B cell (primary cell): ENCODE results near the gene SMIM1. TPM values are rescaled to one million over a fixed set of nuclear protein-coding genes. Genes with fewer than 3 reads are reported as not detected.

Source experiments
- ATAC-seq: fragments of 200-7000 bp; cut with Tn5 transposase; one replicate; pipeline ENCODE4 v1.10.0; 2021; ENCODE audit warnings: low read depth, mild to moderate bottlenecking, moderate number of reproducible peaks, moderate library complexity
- CTCF ChIA-PET: fragments of 350-600 bp; sonication (Branson Sonifier 250); formaldehyde crosslinking; loops from one replicate; lab custom pipeline; 2021; ENCODE audit warnings: antibody characterized with exemption, inconsistent platforms; lab: Charles Lee
- POLR2A ChIA-PET: fragments of 350-600 bp; sonication (Branson Sonifier 250); formaldehyde crosslinking; loops from one replicate; lab custom pipeline; 2021; ENCODE audit warnings: antibody characterized with exemption; lab: Charles Lee
- DNase-seq: peaks from one replicate; pipeline ENCODE4 v3.0.0; 2013
- H2AFZ ChIP-seq: 2 replicates; pipeline ENCODE4 v1.6.1; 2012; ENCODE audit warnings: mild to moderate bottlenecking, low read depth, low read length; ENCODE audit not compliant: insufficient read depth, poor library complexity, severe bottlenecking
- H3K27ac ChIP-seq, 2 donors: 1 replicate in 1 of 2; 2 replicates in 1 of 2; pipeline ENCODE4 v1.5.1; 2012 to 2013; ENCODE audit warnings: low read length in 2 of 2, mild to moderate bottlenecking in 2 of 2, moderate library complexity in 1 of 2
- H3K27me3 ChIP-seq, 4 experiments: fragments of 200-600 bp in 1 of 4; sonication (generic) in 1 of 4; replicated peaks in 1 of 4; 1 replicate in 2 of 4; 2 replicates in 2 of 4; pipeline versions ENCODE4 v1.6.1 to v1.7.0; 2013 to 2016; ENCODE audit warnings: low read length in 3 of 4, mild to moderate bottlenecking in 2 of 4, mixed read lengths in 1 of 4, moderate library complexity in 1 of 4; ENCODE audit not compliant: insufficient read depth in 4 of 4, control insufficient read depth in 3 of 4; ENCODE audit errors: control extremely low read depth in 1 of 4
- H3K36me3 ChIP-seq, 2 experiments: replicated peaks in 1 of 2; 1 replicate in 1 of 2; 2 replicates in 1 of 2; pipeline versions ENCODE4 v1.6.1 to v1.7.1; 2013; ENCODE audit warnings: low read length in 1 of 2; ENCODE audit not compliant: insufficient read depth in 2 of 2, control insufficient read depth in 1 of 2; ENCODE audit errors: control extremely low read depth in 1 of 2, extremely low read depth in 1 of 2
- H3K4me1 ChIP-seq, 2 donors: fragments of 200-600 bp in 1 of 2; sonication (generic) in 1 of 2; 1 replicate in 1 of 2; 2 replicates in 1 of 2; pipeline versions ENCODE4 v1.5.1 to v1.6.1; 2013 to 2017; ENCODE audit warnings: low read length in 2 of 2; ENCODE audit not compliant: control insufficient read depth in 2 of 2, insufficient read depth in 2 of 2
- H3K4me2 ChIP-seq: replicated peaks from 2 replicates; pipeline ENCODE3; 2012; ENCODE audit warnings: mild to moderate bottlenecking, low read depth, low read length; ENCODE audit not compliant: poor library complexity, severe bottlenecking
- H3K4me3 ChIP-seq, 5 experiments: fragments of 200-600 bp in 1 of 5; sonication (generic) in 1 of 5; 1 replicate in 3 of 5; 2 replicates in 2 of 5; pipeline versions ENCODE4 v1.5.1 to v1.7.0; 2011 to 2016; ENCODE audit warnings: low read length in 4 of 5, mild to moderate bottlenecking in 4 of 5, low read depth in 2 of 5, control low read depth in 1 of 5, moderate library complexity in 1 of 5; ENCODE audit not compliant: insufficient read depth in 1 of 5; ENCODE audit errors: control extremely low read depth in 1 of 5, extremely low read depth in 1 of 5
- H3K79me2 ChIP-seq: fragments of 200-600 bp; sonication (generic); one replicate; pipeline ENCODE4 v1.6.0; 2016; ENCODE audit warnings: low read length; ENCODE audit not compliant: control insufficient read depth, insufficient read depth
- H3K9ac ChIP-seq: fragments of 200-600 bp; sonication (generic); 2 replicates; pipeline ENCODE4 v1.6.1; 2017; ENCODE audit warnings: mild to moderate bottlenecking, low read length, moderate library complexity
- H3K9me3 ChIP-seq, 3 donors: one replicate each; pipeline versions ENCODE4 v1.6.1 to v1.7.1; 2013; ENCODE audit warnings: low read length in 2 of 3; ENCODE audit not compliant: control insufficient read depth in 2 of 3, insufficient read depth in 1 of 3; ENCODE audit errors: control extremely low read depth in 1 of 3
- H4K20me1 ChIP-seq: 2 replicates; pipeline ENCODE4 v1.6.0; 2012; ENCODE audit warnings: mild to moderate bottlenecking, low read length; ENCODE audit not compliant: insufficient read depth, control insufficient read depth, poor library complexity, severe bottlenecking
- H3K27ac Mint-ChIP-seq: one replicate; pipeline ENCODE4 v1.8.0; 2021; ENCODE audit warnings: mixed read lengths
- H3K27me3 Mint-ChIP-seq: one replicate; pipeline ENCODE4 v1.8.0; 2021; ENCODE audit warnings: mixed read lengths
- H3K4me1 Mint-ChIP-seq: one replicate; pipeline ENCODE4 v1.8.0; 2021; ENCODE audit warnings: mixed read lengths
- H3K4me3 Mint-ChIP-seq: one replicate; pipeline ENCODE4 v1.8.0; 2021; ENCODE audit warnings: mixed read lengths
- H3K9me3 Mint-ChIP-seq: one replicate; pipeline ENCODE4 v1.8.0; 2022; ENCODE audit warnings: mixed read lengths; ENCODE audit not compliant: insufficient read depth
- CTCF ChIP-seq: fragments of 200-600 bp; IDR thresholded peaks from one replicate; pipeline ENCODE4 v1.8.0; 2022; ENCODE audit warnings: antibody characterized with exemption, mild to moderate bottlenecking
- EZH2 ChIP-seq: IDR thresholded peaks from 2 replicates; pipeline ENCODE4 v1.6.1; 2012; ENCODE audit warnings: borderline replicate concordance, low read depth, mild to moderate bottlenecking, moderate library complexity, low read length; ENCODE audit not compliant: insufficient read depth, poor library complexity, severe bottlenecking
- WGBS: methylation state at CpG from one replicate; pipeline ENCODE4 v1.1.5; 2013; ENCODE audit warnings: missing lambda C conversion rate; ENCODE audit not compliant: insufficient coverage; 5-methylcytosine and 5-hydroxymethylcytosine counted together
- intact Hi-C: fragments of 100-400 bp; cut with micrococcal nuclease; formaldehyde crosslinking; loops from one replicate; pipeline ENCODE4 v1.10.0; 2022
- polyA plus RNA-seq: library from polyadenylated mRNA; depleted of rRNA; stranded (reverse); fragments of >200 nt; gene quantifications from 2 replicates; pipeline ENCODE4 v1.2.3, GENCODE V29; 2012
- total RNA-seq, 2 donors: library from RNA; stranded (reverse); fragments of 120-200 nt in 1 of 2; gene quantifications; 1 replicate in 1 of 2; 2 replicates in 1 of 2; pipeline versions ENCODE4 v1.2.3 to v1.2.4, GENCODE V29; 2013 to 2022

Gene SMIM1
- total and polyA plus RNA-seq, 2 donors (not counting 1 experiment from before 2014, with no cell fraction given): 2.6 to 9.0 TPM

DNA sequence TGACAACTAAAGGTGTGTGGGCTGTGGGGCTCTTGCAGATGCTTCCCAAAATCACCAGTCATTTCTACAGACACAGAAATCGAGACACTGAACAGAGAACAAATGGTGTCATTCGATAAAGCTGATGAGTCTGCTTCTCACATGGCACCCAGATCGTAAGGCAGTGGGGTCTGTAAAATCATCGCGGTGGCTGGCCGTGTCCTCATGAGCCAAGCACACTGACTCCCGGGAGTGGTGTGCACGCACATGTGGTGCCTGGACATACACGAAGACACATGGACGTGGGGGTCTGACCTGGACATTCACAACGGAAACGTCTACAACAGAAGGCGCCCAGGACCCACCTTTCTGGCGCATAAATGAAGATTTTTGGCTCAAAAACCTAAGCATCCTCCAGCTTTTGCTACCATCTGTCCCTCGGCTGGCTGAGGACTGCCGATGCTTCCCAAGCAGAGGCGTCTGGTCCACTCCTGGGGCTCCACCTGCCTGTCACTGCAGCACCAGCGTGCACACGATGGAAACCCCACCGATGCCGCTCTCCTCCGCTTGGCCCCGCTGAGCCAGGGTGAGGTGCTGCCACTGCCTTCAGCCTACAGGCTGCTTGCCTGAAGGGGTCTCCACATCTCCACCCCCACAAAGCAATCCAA, 6.8 kb downstream of the SMIM1 start:
- Mint-ChIP-seq H3K4me3 (no peak overlapping the region), H3K9me3 (no peaks in the 10 kb centered on the region), H3K4me1 (peaks cover 13% of the 10 kb centered on the region), H3K27me3 (no peaks in the 10 kb centered on the region), H3K27ac (no peak overlapping the region)
- intact Hi-C loops: no loop called here
- POLR2A ChIA-PET: no interaction called here
- Histone ChIP-seq H3K36me3 (peaks cover 0 to 37% of the 10 kb centered on the region in 2 experiments), H2AFZ (no peak overlapping the region), H3K4me3 (no peak overlapping the region), H3K79me2 (no peaks in the 10 kb centered on the region), H3K9me3 (no peaks in the 10 kb centered on the region), H3K4me2 (no peak overlapping the region), H3K27me3 (no peaks in the 10 kb centered on the region), H3K27ac (no peak overlapping the region), H3K4me1 (peaks cover 7 to 13% of the 10 kb centered on the region in 2 donors), H3K9ac (no peak overlapping the region), H4K20me1 (no peaks in the 10 kb centered on the region)
- TF ChIP-seq CTCF (no peak), EZH2 (no peak)
- CTCF ChIA-PET: no interaction called here
- WGBS: 95% methylated on average over 23 of the region's 23 CpGs
- DNase-seq (no peak), ATAC-seq (no peak)

DNA sequence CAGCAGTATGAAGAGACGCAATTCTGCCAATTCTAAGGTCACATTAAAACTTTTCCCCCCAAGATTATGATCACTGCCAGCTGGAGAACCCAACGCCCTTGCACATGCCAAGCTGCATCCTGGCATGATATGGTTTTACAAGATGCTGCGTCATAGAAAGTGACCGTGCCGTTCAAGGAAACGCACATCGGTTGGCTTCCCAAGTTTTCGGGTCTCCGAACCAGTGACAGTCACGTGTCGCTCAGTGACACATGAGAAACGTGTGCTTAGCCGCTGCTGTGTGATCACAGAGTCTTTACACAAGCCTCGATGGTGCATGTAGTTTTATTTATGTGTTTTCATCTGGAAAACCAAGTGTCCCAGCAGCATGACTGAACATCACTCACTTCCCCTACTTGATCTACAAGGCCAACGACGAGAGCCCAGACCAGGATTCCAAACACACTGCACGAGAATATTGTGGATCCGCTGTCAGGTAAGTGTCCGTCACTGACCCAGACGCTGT, 7.4 kb downstream of the SMIM1 start:
- DNase-seq: no peak
- CTCF ChIA-PET: no interaction called here
- Histone ChIP-seq H3K4me3 (no peak overlapping the region), H3K79me2 (no peaks in the 10 kb centered on the region), H3K9me3 (no peaks in the 10 kb centered on the region), H3K36me3 (peaks cover 0 to 40% of the 10 kb centered on the region in 2 experiments), H3K9ac (no peak overlapping the region), H3K4me2 (no peak overlapping the region), H3K27ac (no peak overlapping the region), H3K27me3 (no peaks in the 10 kb centered on the region), H2AFZ (no peak overlapping the region), H3K4me1 (peaks cover 7 to 11% of the 10 kb centered on the region in 2 donors), H4K20me1 (no peaks in the 10 kb centered on the region)
- Mint-ChIP-seq H3K4me3 (no peak overlapping the region), H3K9me3 (no peaks in the 10 kb centered on the region), H3K27me3 (no peaks in the 10 kb centered on the region), H3K27ac (peak overlapping the region; percentile 41), H3K4me1 (peaks cover 12% of the 10 kb centered on the region)
- intact Hi-C loops: no loop called here
- WGBS: 93% methylated on average over 18 of the region's 20 CpGs
- ATAC-seq: no peak
- POLR2A ChIA-PET: no interaction called here
- no peak for TF ChIP-seq EZH2
- no peak for TF ChIP-seq CTCF
